HG03139 (cell line): ENCODE results near the gene DARS1.
"Not testable (repeated sequence)": the region's sequence is repeated elsewhere in the genome, so short reads cannot be mapped to it uniquely, and the experiment has no call there.

Source experiments
- ATAC-seq: cut with Tn5 transposase; IDR thresholded peaks from one replicate; pipeline ENCODE4 v1.9.1; 2021; ENCODE audit not compliant: unreplicated experiment

DARS1 gene

GRCh38 chr2:135985826-135986393, 484 bp upstream of the DARS1 start:
- peak; percentile 37 for ATAC-seq

GRCh38 chr2:135984199-135985017, 1.0 kb downstream of the DARS1 start:
- ATAC-seq, result peak; percentile 34

GRCh38 chr2:135980434-135981079, 4.9 kb downstream of the DARS1 start:
- ATAC-seq, result no peak

GRCh38 chr2:135975702-135976101, 9.7 kb downstream of the DARS1 start:
- ATAC-seq, result no peak

- no peak for ATAC-seq
Measured at GRCh38 chr2:135974036-135974435, 11.4 kb downstream of the DARS1 start.

GRCh38 chr2:135969655-135970387, 15.6 kb downstream of the DARS1 start:
- ATAC-seq, result no peak

GRCh38 chr2:135965756-135966155, 19.7 kb downstream of the DARS1 start:
- no peak for ATAC-seq

- not testable (repeated sequence) for ATAC-seq
Measured at GRCh38 chr2:135964404-135964803, 21.0 kb downstream of the DARS1 start.

- ATAC-seq, result no peak
Measured at GRCh38 chr2:135963841-135964240, 21.6 kb downstream of the DARS1 start.

- ATAC-seq, result no peak
Measured at GRCh38 chr2:135962366-135963123, 22.9 kb downstream of the DARS1 start.

GRCh38 chr2:135960656-135961551, 24.5 kb downstream of the DARS1 start:
- ATAC-seq, result no peak

GRCh38 chr2:135960150-135960549, 25.3 kb downstream of the DARS1 start:
- no peak for ATAC-seq

- ATAC-seq, result not testable (repeated sequence)
Measured at GRCh38 chr2:135958927-135959326, 26.5 kb downstream of the DARS1 start.

GRCh38 chr2:135954020-135954601, 31.3 kb downstream of the DARS1 start:
- no peak for ATAC-seq

GRCh38 chr2:135952891-135953290, 32.5 kb downstream of the DARS1 start:
- no peak for ATAC-seq

- ATAC-seq, result no peak
Measured at GRCh38 chr2:135951041-135951583, 34.3 kb downstream of the DARS1 start.

GRCh38 chr2:135949451-135950234, 35.8 kb downstream of the DARS1 start:
- ATAC-seq, result no peak

GRCh38 chr2:135948642-135949355, 36.6 kb downstream of the DARS1 start:
- no peak for ATAC-seq
